Smooth muscle cell (in vitro differentiated cells): Measurements from ENCODE around the gene INTS3. TPM values are rescaled to one million over a fixed set of nuclear protein-coding genes. Genes with fewer than 3 reads are reported as not detected.
"Not testable (repeated sequence)": the region's sequence is repeated elsewhere in the genome, so short reads cannot be mapped to it uniquely, and the experiment has no call there.

Experiments used
- DNase-seq: peaks from one replicate; lab custom pipeline; 2025; ENCODE audit not compliant: unreplicated experiment; lab: John Stamatoyannopoulos, UW
- H2AFZ ChIP-seq: fragments of 200-600 bp; sonication (generic); 2 replicates; pipeline ENCODE4 v1.6.0; 2016; ENCODE audit warnings: antibody characterized with exemption, low read depth, mild to moderate bottlenecking
- H3F3A ChIP-seq: fragments of 200-600 bp; sonication (generic); 2 replicates; pipeline ENCODE4 v1.6.0; 2017; ENCODE audit warnings: antibody characterized with exemption, low read depth
- H3K27ac ChIP-seq: fragments of 200-600 bp; sonication (generic); 2 replicates; pipeline ENCODE4 v1.5.1; 2016; ENCODE audit warnings: low read depth, mild to moderate bottlenecking
- H3K27me3 ChIP-seq: fragments of 200-600 bp; sonication (generic); 2 replicates; pipeline ENCODE4 v1.6.1; 2016; ENCODE audit warnings: low read depth, mild to moderate bottlenecking
- H3K36me3 ChIP-seq: fragments of 200-600 bp; sonication (generic); 2 replicates; pipeline ENCODE4 v1.5.1; 2016; ENCODE audit warnings: low read depth
- H3K4me1 ChIP-seq: fragments of 200-600 bp; sonication (generic); 2 replicates; pipeline ENCODE4 v1.5.1; 2016; ENCODE audit warnings: low read depth
- H3K4me2 ChIP-seq: fragments of 200-600 bp; sonication (generic); 2 replicates; pipeline ENCODE4 v1.6.0; 2016; ENCODE audit warnings: mild to moderate bottlenecking
- H3K4me3 ChIP-seq: fragments of 200-600 bp; sonication (generic); 2 replicates; pipeline ENCODE4 v1.5.1; 2016; ENCODE audit warnings: mild to moderate bottlenecking
- H3K79me2 ChIP-seq: fragments of 200-600 bp; sonication (generic); 2 replicates; pipeline ENCODE4 v1.6.0; 2016; ENCODE audit warnings: low read depth, mild to moderate bottlenecking
- H3K9ac ChIP-seq: fragments of 200-600 bp; sonication (generic); 2 replicates; pipeline ENCODE4 v1.6.0; 2016; ENCODE audit warnings: low read depth
- H3K9me3 ChIP-seq: fragments of 200-600 bp; sonication (generic); replicated peaks from 2 replicates; pipeline ENCODE4 v1.5.1; 2016; ENCODE audit warnings: low read depth
- H4K20me1 ChIP-seq: fragments of 200-600 bp; sonication (generic); 2 replicates; pipeline ENCODE4 v1.6.0; 2016; ENCODE audit warnings: low read depth
- WGBS: methylation state at CpG from one replicate; pipeline ENCODE4 v1.1.7; 2016; ENCODE audit warnings: low lambda C conversion rate; 5-methylcytosine and 5-hydroxymethylcytosine counted together
- polyA plus RNA-seq: library from polyadenylated mRNA; unstranded; fragments of >200 nt; fragmentation: Nextera tagmentation; extraction: Ambion mirVana; gene quantifications from 2 replicates; pipeline ENCODE4 v1.2.1, GENCODE V29; 2016
- total RNA-seq: library from RNA; depleted of rRNA; stranded (reverse); fragments of >200 nt; gene quantifications from 2 replicates; pipeline ENCODE4 v1.2.3, GENCODE V29; 2014
- TF ChIP-seq, protein P1 (sequence below): fragments of 200-600 bp; sonication (generic); IDR thresholded peaks from 2 replicates; pipeline ENCODE4 v1.5.1; 2017; ENCODE audit warnings: borderline replicate concordance, mild to moderate bottlenecking, antibody characterized with exemption; ENCODE audit not compliant: insufficient read depth, poor library complexity, severe bottlenecking

Gene INTS3
- total and polyA plus RNA-seq, 2 experiments from 2014 or later: 22.3 to 33.6 TPM

DNA sequence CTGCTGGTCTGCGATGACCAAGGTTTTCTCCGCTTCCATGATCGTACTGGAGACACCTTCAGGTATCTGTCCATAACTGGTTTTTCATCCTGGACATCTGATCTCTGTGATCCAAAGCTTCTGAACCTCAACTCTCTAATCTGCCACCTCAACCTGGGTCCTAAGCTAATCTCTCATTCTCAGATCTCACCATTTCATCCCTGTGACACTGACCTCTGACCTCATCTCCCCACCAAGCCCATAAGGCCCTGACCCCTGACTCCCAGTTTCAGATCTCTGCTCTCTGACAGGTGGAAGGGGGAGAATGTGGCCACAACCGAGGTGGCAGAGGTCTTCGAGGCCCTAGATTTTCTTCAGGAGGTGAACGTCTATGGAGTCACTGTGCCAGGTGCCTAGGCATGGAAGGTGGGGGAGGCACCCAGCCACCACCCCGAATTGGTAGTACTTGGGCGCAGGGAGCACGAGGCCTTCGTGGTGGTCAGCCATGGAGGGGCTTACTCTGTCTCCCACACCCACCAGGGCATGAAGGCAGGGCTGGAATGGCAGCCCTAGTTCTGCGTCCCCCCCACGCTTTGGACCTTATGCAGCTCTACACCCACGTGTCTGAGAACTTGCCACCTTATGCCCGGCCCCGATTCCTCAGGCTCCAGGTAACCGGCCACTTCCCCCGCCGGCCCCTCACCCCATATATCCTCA, 51.1 kb downstream of the INTS3 start:
- no peak overlapping the region for H3K9ac ChIP-seq

DNA sequence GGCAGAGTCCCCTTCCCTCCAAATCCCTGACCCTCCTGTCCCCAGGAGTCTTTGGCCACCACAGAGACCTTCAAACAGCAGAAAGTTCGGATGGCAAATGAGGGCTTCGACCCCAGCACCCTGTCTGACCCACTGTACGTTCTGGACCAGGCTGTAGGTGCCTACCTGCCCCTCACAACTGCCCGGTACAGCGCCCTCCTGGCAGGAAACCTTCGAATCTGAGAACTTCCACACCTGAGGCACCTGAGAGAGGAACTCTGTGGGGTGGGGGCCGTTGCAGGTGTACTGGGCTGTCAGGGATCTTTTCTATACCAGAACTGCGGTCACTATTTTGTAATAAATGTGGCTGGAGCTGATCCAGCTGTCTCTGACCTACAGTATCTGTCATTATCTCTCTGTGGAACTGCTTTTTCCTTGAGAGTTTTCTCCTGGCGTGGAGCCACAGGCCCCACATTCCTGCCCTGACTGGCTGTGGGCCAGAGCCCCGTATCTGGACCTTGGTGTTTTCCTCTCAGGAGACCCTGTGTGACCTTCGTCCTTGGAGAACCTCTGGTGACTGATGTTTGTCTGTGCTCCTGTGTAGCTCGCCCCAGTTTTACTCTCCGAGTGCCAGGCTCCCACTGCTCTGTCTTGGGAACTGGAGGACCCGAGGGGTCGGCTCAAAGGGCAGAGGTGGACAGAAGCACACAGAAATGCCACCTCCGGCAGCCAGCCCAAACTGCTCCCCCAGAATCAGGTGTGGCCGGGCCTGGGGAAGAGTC, 52.1 kb downstream of the INTS3 start:
- Histone ChIP-seq H2AFZ (no peak overlapping the region), H3K27me3 (no peaks in the 10 kb centered on the region), H3K4me1 (peaks cover 10% of the 10 kb centered on the region), H3K4me2 (no peak overlapping the region), H4K20me1 (no peaks in the 10 kb centered on the region), H3K9ac (no peak overlapping the region), H3K79me2 (peaks cover 13% of the 10 kb centered on the region), H3K36me3 (no peaks in the 10 kb centered on the region), H3K9me3 (no peaks in the 10 kb centered on the region), H3F3A (no peaks in the 10 kb centered on the region), H3K4me3 (no peak overlapping the region), H3K27ac (no peak overlapping the region)
- TF ChIP-seq, protein P1, sequence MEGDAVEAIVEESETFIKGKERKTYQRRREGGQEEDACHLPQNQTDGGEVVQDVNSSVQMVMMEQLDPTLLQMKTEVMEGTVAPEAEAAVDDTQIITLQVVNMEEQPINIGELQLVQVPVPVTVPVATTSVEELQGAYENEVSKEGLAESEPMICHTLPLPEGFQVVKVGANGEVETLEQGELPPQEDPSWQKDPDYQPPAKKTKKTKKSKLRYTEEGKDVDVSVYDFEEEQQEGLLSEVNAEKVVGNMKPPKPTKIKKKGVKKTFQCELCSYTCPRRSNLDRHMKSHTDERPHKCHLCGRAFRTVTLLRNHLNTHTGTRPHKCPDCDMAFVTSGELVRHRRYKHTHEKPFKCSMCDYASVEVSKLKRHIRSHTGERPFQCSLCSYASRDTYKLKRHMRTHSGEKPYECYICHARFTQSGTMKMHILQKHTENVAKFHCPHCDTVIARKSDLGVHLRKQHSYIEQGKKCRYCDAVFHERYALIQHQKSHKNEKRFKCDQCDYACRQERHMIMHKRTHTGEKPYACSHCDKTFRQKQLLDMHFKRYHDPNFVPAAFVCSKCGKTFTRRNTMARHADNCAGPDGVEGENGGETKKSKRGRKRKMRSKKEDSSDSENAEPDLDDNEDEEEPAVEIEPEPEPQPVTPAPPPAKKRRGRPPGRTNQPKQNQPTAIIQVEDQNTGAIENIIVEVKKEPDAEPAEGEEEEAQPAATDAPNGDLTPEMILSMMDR: no peak
- DNase-seq: no peak
- 88% methylated on average over 17 of the region's 17 CpGs for WGBS

More for the DNA sequence above, 51.1 kb downstream of the INTS3 start:
- H3K36me3 ChIP-seq: no peaks in the 10 kb centered on the region
- no peaks in the 10 kb centered on the region for H3K27me3 ChIP-seq
- H3K27ac ChIP-seq: no peak overlapping the region
- TF ChIP-seq, protein P1: no peak
- H3K4me1 ChIP-seq: peaks cover 14% of the 10 kb centered on the region
- WGBS: 93% methylated on average over 18 of the region's 18 CpGs
- H4K20me1 ChIP-seq: no peaks in the 10 kb centered on the region
- H2AFZ ChIP-seq: no peak overlapping the region
- H3K4me3 ChIP-seq: no peak overlapping the region
- peaks cover 3% of the 10 kb centered on the region for H3F3A ChIP-seq
- H3K9me3 ChIP-seq: no peaks in the 10 kb centered on the region
- H3K4me2 ChIP-seq: no peak overlapping the region
- peaks cover 13% of the 10 kb centered on the region for H3K79me2 ChIP-seq
- no peak for DNase-seq

DNA sequence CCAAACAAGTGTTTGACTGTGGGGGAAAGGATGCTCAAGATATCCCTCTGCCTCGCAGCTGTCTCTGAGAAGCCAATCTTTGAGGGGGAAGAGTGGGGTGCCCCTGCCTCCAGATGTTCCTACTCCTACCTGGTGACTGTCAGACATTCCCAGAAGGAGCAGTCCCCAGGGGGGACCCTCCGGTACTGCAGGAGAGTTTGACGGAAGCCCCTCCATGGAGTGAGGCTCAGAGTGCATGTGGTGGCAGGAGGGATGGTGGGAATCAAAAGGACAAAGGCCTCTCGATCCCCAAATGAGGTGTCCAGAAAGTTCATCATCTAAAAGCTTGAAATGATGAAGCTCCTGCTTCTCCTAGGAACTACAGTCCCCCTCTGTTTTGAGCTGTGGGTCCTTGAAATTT, 52.7 kb downstream of the INTS3 start:
- H2AFZ ChIP-seq: no peak overlapping the region
- H3K9me3 ChIP-seq: no peaks in the 10 kb centered on the region
- no peaks in the 10 kb centered on the region for H3F3A ChIP-seq
- H3K4me1 ChIP-seq: peaks cover 10% of the 10 kb centered on the region
- 100% methylated on average over 4 of the region's 4 CpGs for WGBS
- H3K79me2 ChIP-seq: peaks cover 13% of the 10 kb centered on the region
- no peak overlapping the region for H3K4me3 ChIP-seq
- no peak for DNase-seq
- no peak overlapping the region for H3K9ac ChIP-seq
- H3K27me3 ChIP-seq: no peaks in the 10 kb centered on the region
- no peaks in the 10 kb centered on the region for H3K36me3 ChIP-seq
- TF ChIP-seq, protein P1: no peak
- no peaks in the 10 kb centered on the region for H4K20me1 ChIP-seq
- no peak overlapping the region for H3K27ac ChIP-seq
- no peak overlapping the region for H3K4me2 ChIP-seq

DNA sequence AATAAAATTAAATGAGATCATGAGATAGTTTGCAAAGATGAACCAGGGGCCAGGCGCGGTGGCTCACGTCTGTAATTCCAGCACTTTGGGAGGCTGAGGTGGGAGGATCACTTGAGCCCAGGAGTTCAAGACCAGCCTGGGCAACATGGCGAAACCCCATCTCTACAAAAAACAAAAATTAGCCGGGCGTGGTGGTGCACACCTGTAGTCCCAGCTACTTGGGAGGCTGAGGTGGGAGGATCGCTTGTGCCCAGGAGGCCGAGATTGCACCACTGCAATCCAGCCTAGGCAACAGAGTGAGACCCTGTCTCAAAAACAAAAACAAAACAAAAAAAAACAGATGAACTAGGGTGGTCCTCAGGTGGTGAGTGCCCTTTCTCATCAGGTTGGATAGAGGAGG, 54.8 kb downstream of the INTS3 start:
- Histone ChIP-seq H3K27ac (peak overlapping the region; percentile 83), H3K4me3 (peak overlapping the region; percentile 76), H3K79me2 (peaks cover 18% of the 10 kb centered on the region), H3K4me2 (peak overlapping the region; percentile 89)
- H3K36me3 ChIP-seq, H3K9ac ChIP-seq, H3F3A ChIP-seq, H4K20me1 ChIP-seq, H3K9me3 ChIP-seq, H3K27me3 ChIP-seq, DNase-seq, H3K4me1 ChIP-seq, H2AFZ ChIP-seq: not testable (repeated sequence)
- 96% methylated on average over 8 of the region's 8 CpGs for WGBS
